Naive thymus-derived CD8-positive, alpha-beta T cell (primary cell): ENCODE measurements around the gene PRKAG1. TPM values are rescaled to one million over a fixed set of nuclear protein-coding genes. Genes with fewer than 3 reads are reported as not detected.

Experiments
- ATAC-seq, 2 donors: fragments of 150-1000 bp; cut with Tn5 transposase in 1 of 2; sonication (Bioruptor Pico), chemical (Tn5 transposase) in 1 of 2; 1 replicate in 1 of 2; 2 replicates in 1 of 2; pipeline ENCODE4 v1.10.0; 2021; ENCODE audit warnings: mild to moderate bottlenecking in 2 of 2, moderate library complexity in 2 of 2
- POLR2A ChIA-PET: fragments of 350-600 bp; sonication (Branson Sonifier 250); formaldehyde crosslinking; loops from one replicate; lab custom pipeline; 2021; ENCODE audit warnings: antibody characterized with exemption; lab: Charles Lee
- DNase-seq, 10 donors: peaks; one replicate each; pipeline versions ENCODE4 v3.0.0 to v3.0.0-alpha.2; 2020 to 2022
- H3K27ac Mint-ChIP-seq, 10 donors: one replicate each; pipeline ENCODE4 v1.8.0; 2020 to 2022; ENCODE audit warnings: mild to moderate bottlenecking in 10 of 10, mixed read lengths in 10 of 10, moderate library complexity in 4 of 10, inconsistent platforms in 1 of 10
- H3K27me3 Mint-ChIP-seq, 5 donors: one replicate each; pipeline ENCODE4 v1.8.0; 2021 to 2022; ENCODE audit warnings: mixed read lengths in 5 of 5
- H3K36me3 Mint-ChIP-seq, 3 donors: one replicate each; pipeline ENCODE4 v1.8.0; 2020 to 2022; ENCODE audit warnings: mixed read lengths in 3 of 3, mild to moderate bottlenecking in 2 of 3, inconsistent platforms in 1 of 3
- H3K4me1 Mint-ChIP-seq, 4 donors: one replicate each; pipeline ENCODE4 v1.8.0; 2021 to 2022; ENCODE audit warnings: mixed read lengths in 4 of 4
- H3K4me3 Mint-ChIP-seq, 10 donors: one replicate each; pipeline ENCODE4 v1.8.0; 2020 to 2022; ENCODE audit warnings: mild to moderate bottlenecking in 10 of 10, mixed read lengths in 10 of 10, moderate library complexity in 6 of 10, inconsistent platforms in 1 of 10
- H3K9me3 Mint-ChIP-seq, 9 donors: one replicate each; pipeline ENCODE4 v1.8.0; 2020 to 2022; ENCODE audit warnings: mixed read lengths in 9 of 9, mild to moderate bottlenecking in 3 of 9, inconsistent platforms in 1 of 9, moderate library complexity in 1 of 9
- polyA plus RNA-seq, 3 donors: library from polyadenylated mRNA; unstranded; fragments of 300-500 nt; fragmentation: Illumina TruSeq; gene quantifications; one replicate each; pipeline ENCODE4 v1.2.3, GENCODE V29; 2021
- total RNA-seq, 8 experiments: library from RNA in 2 of 8; stranded (reverse) in 2 of 8; gene quantifications; one replicate each; pipeline ENCODE4 v1.2.3 and lab custom pipeline; 2021 to 2026

PRKAG1 gene
- total and polyA plus RNA-seq, 5 experiments from 2014 or later = 29.2 to 49.5 (median 39.5) TPM

DNA sequence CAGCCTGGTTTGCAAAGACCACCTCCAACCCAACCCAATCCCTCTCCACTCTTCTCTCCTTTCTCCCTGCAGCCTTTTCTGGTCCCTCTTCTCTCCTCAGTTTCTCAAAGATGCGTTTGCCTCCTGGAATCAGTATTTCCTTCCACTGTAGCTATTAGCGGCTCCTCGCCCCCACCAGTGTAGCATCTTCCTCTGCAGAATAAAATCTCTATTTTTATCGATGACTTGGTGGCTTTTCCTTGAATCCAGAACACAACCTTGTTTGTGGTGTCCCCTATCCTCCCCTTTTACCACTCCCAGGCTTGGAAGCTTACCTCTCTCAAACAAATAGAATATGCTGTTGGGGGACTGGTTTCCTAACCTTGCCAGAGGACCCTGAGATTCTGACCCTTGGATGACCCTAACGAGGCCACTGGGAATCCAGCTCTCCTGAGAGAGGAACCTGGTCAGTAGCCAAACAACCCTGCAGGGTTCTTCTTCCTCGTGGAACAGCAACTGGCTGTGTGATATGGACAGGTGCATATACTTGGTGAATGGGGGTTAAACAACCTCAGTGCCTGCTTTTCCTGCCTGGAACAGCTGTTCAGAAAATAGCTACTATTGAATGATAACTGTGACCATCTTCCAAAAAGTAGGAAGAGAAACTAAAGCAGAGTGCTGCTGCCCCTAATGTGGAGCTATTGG is 36.0 kb downstream of the PRKAG1 start:
- Mint-ChIP-seq H3K27ac (peak overlapping the region in 6 of 10 donors; percentile 0 to 84 (median 61)), H3K27me3 (peaks cover 3 to 17% (median 4%) of the 10 kb centered on the region in 5 donors)
- no peak for ATAC-seq

DNA sequence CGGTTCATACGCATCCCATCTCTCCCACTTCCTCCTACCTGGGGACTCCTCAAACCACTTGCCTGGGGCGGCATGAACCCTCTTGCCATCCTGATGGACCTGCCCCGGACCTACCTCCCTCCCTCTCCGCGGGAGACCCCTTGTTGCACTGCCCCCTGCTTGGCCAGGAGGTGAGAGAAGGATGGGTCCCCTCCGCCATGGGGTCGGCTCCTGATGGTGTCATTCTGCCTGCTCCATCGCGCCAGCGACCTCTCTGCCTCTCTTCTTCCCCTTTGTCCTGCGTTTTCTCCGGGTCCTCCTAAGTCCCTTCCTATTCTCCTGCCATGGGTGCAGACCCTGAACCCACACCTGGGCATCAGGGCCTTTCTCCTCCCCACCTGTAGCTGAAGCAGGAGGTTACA is 36.8 kb downstream of the PRKAG1 start:
- Mint-ChIP-seq H3K27ac (peak overlapping the region; percentile 21 to 93 (median 82)), H3K4me3 (peak overlapping the region; percentile 76 to 93 (median 89)), H3K36me3 (peaks cover 0 to 2% (median 0%) of the 10 kb centered on the region in 3 donors), H3K27me3 (peaks cover 4 to 21% (median 8%) of the 10 kb centered on the region in 5 donors), H3K4me1 (peaks cover 32 to 54% (median 46%) of the 10 kb centered on the region in 4 donors), H3K9me3 (no peaks in the 10 kb centered on the region)
- DNase-seq = no peak
- POLR2A ChIA-PET = interaction anchor here (0.6 to 6.7 kb wide), 6 partner anchors 15 to 129 kb away, joined by 3 to 47 read pairs (median 6); partner anchors contain the start of genes DDN, DDX23, FKBP11 and PRKAG1
- ATAC-seq = no peak

More for the DNA sequence above, 36.0 kb downstream of the PRKAG1 start:
- DNase-seq = no peak
- POLR2A ChIA-PET = interaction anchor here (0.5 to 6.7 kb wide), 4 partner anchors 14 to 61 kb away, joined by 4 to 47 read pairs (median 6); partner anchors contain the start of genes DDN and FKBP11
- Mint-ChIP-seq H3K36me3 (peaks cover 0 to 2% (median 0%) of the 10 kb centered on the region in 3 donors), H3K4me1 (peaks cover 31 to 49% (median 41%) of the 10 kb centered on the region in 4 donors), H3K9me3 (no peaks in the 10 kb centered on the region), H3K4me3 (peak overlapping the region in 9 of 10 donors; percentile 76 to 93 (median 89))

DNA sequence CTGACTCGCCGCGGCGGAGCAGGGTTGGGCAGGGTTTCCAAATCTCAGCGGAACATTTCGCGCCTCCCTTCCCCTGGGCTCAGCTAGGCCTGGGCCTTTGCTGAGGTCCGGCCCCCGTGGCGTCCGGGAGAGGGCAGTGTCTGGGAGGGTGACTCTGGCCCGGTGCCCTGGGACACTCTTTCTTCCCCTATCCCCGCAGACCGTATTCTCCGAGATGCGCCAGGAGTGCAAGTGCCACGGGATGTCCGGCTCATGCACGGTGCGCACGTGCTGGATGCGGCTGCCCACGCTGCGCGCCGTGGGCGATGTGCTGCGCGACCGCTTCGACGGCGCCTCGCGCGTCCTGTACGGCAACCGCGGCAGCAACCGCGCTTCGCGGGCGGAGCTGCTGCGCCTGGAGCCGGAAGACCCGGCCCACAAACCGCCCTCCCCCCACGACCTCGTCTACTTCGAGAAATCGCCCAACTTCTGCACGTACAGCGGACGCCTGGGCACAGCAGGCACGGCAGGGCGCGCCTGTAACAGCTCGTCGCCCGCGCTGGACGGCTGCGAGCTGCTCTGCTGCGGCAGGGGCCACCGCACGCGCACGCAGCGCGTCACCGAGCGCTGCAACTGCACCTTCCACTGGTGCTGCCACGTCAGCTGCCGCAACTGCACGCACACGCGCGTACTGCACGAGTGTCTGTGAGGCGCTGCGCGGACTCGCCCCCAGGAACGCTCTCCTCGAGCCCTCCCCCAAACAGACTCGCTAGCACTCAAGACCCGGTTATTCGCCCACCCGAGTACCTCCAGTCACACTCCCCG is 37.4 kb downstream of the PRKAG1 start:
- H3K36me3 Mint-ChIP-seq = peaks cover 0 to 2% (median 0%) of the 10 kb centered on the region in 3 donors
- H3K9me3 Mint-ChIP-seq = no peaks in the 10 kb centered on the region
- DNase-seq (peak in 9 of 10 donors; percentile 16 to 74 (median 60)), ATAC-seq (peak; percentile 44 to 56)
- POLR2A ChIA-PET = interaction anchor here (0.6 to 6.7 kb wide), 13 partner anchors 11 to 208 kb away, joined by 3 to 47 read pairs (median 5); partner anchors contain the start of genes DDN, DDX23, FKBP11 and LMBR1L
- peak overlapping the region; percentile 77 to 93 (median 90) for H3K4me3 Mint-ChIP-seq
- H3K4me1 Mint-ChIP-seq = peaks cover 32 to 54% (median 46%) of the 10 kb centered on the region in 4 donors
- peak overlapping the region; percentile 41 to 93 (median 86) for H3K27ac Mint-ChIP-seq
- H3K27me3 Mint-ChIP-seq = peaks cover 2 to 21% (median 8%) of the 10 kb centered on the region in 5 donors

GRCh38 chr12:48980389-48980952 is 38.1 kb downstream of the PRKAG1 start:
- H3K27me3 Mint-ChIP-seq = peaks cover 2 to 21% (median 8%) of the 10 kb centered on the region in 5 donors
- H3K9me3 Mint-ChIP-seq = no peaks in the 10 kb centered on the region
- POLR2A ChIA-PET = interaction anchor here (0.6 to 6.7 kb wide), 16 partner anchors 11 to 208 kb away, joined by 3 to 47 read pairs (median 5); partner anchors contain the start of genes ARF3, DDN, DDX23 and FKBP11
- H3K4me3 Mint-ChIP-seq = peak overlapping the region; percentile 77 to 93 (median 90)
- peak overlapping the region; percentile 41 to 93 (median 86) for H3K27ac Mint-ChIP-seq
- DNase-seq (peak in 2 of 10 donors; percentile 35 to 41), ATAC-seq (peak; percentile 15 to 27)
- H3K36me3 Mint-ChIP-seq = peaks cover 0 to 2% (median 0%) of the 10 kb centered on the region in 3 donors
- peaks cover 32 to 54% (median 47%) of the 10 kb centered on the region in 4 donors for H3K4me1 Mint-ChIP-seq

GRCh38 chr12:48979602-48980388 is 38.8 kb downstream of the PRKAG1 start:
- ATAC-seq (peak; percentile 40 to 43), DNase-seq (peak in 7 of 10 donors; percentile 36 to 71 (median 58))
- peaks cover 2 to 20% (median 11%) of the 10 kb centered on the region in 5 donors for H3K27me3 Mint-ChIP-seq
- H3K4me3 Mint-ChIP-seq = peak overlapping the region; percentile 77 to 93 (median 90)
- POLR2A ChIA-PET = interaction anchor here (0.7 to 6.7 kb wide), 16 partner anchors 8 to 209 kb away, joined by 3 to 47 read pairs (median 4); partner anchors contain the start of genes ARF3, DDN, DDX23 and FKBP11
- H3K36me3 Mint-ChIP-seq = peaks cover 0 to 2% (median 0%) of the 10 kb centered on the region in 3 donors
- no peaks in the 10 kb centered on the region for H3K9me3 Mint-ChIP-seq
- peak overlapping the region; percentile 53 to 93 (median 86) for H3K27ac Mint-ChIP-seq
- peaks cover 32 to 54% (median 47%) of the 10 kb centered on the region in 4 donors for H3K4me1 Mint-ChIP-seq

- Mint-ChIP-seq H3K27ac (peak overlapping the region; percentile 53 to 93 (median 82)), H3K4me3 (peak overlapping the region; percentile 77 to 93 (median 90)), H3K27me3 (peaks cover 5 to 25% (median 16%) of the 10 kb centered on the region in 5 donors), H3K9me3 (no peaks in the 10 kb centered on the region), H3K36me3 (peaks cover 0 to 2% (median 0%) of the 10 kb centered on the region in 3 donors), H3K4me1 (peaks cover 32 to 54% (median 47%) of the 10 kb centered on the region in 4 donors)
- ATAC-seq (peak; percentile 10 to 18), DNase-seq (no peak)
- POLR2A ChIA-PET = interaction anchor here (0.7 to 6.7 kb wide), 13 partner anchors 9 to 126 kb away, joined by 3 to 47 read pairs (median 6); partner anchors contain the start of genes ARF3, DDN, DDX23 and FKBP11
Measured at GRCh38 chr12:48978741-48979601, 39.6 kb downstream of the PRKAG1 start.

- peaks cover 5 to 31% (median 22%) of the 10 kb centered on the region in 5 donors for H3K27me3 Mint-ChIP-seq
- ATAC-seq (peak in 1 of 2 donors; percentile 6), DNase-seq (peak in 1 of 10 donors; percentile 50)
- peaks cover 0 to 2% (median 0%) of the 10 kb centered on the region in 3 donors for H3K36me3 Mint-ChIP-seq
- POLR2A ChIA-PET = interaction anchor here (0.9 to 6.7 kb wide), 5 partner anchors 9 to 53 kb away, joined by 3 to 47 read pairs (median 18); partner anchors contain the start of genes ARF3, DDN, FKBP11 and WNT10B
- no peaks in the 10 kb centered on the region for H3K9me3 Mint-ChIP-seq
- peak within 1 kb of the TSS; percentile 77 to 93 (median 90) for H3K4me3 Mint-ChIP-seq
- H3K4me1 Mint-ChIP-seq = peaks cover 32 to 54% (median 48%) of the 10 kb centered on the region in 4 donors
- H3K27ac Mint-ChIP-seq = peak within 1 kb of the TSS; percentile 53 to 95 (median 84)
Measured at GRCh38 chr12:48978291-48978740, 40.3 kb downstream of the PRKAG1 start, which contains the start of gene WNT1. Gene WNT1 (plus strand): TSS chr12:48978322. CDS start chr12:48978651, 329 bp downstream.

DNA sequence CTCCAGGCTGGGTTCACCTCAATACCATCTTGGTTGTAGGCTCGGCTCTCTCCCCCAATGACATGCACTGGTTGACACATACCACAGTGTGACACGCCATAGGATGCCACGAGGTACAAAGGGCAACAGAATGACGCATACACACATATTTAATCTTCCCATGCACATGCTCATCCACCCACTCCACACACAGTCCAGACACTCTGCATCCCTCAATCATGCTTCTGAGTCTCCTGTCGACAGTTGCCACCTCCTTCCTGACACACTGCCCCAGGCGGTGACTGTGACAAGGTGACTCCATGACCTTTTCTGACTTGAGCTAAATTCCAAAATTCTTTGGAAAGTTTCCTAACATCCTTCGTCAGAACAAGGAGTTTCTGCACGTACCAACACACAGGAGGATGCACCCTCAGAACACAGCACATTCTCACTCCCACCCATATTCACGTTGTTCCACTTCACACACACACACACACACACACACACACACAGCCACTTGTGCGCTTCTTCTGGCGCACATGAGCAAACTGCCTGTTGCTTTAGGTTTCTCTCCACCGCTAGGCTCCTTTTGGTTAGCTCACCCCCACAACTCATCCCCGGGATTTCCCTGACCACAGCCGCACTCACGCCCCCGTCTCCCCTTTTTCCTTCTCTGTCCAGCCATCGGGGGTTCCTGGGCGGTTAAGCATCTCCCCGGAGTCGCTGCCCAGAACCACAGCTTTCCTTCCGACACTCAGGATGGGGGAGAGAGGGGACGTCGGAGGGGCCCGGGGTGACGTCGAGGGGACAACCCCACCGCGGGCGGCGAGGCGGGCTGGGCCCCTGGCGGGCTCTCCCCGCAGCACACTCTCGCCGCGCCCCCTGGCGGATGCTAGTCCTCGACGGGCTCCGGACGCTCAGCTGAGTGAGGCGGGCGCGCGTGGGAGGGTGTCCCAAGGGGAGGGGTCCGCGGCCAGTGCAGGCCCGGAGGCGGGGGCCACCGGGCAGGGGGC is 41.0 kb downstream of the PRKAG1 start:
- Mint-ChIP-seq H3K27ac (peak overlapping the region; percentile 22 to 95 (median 69)), H3K36me3 (peaks cover 0 to 2% (median 0%) of the 10 kb centered on the region in 3 donors), H3K9me3 (no peaks in the 10 kb centered on the region), H3K4me1 (peaks cover 32 to 53% (median 50%) of the 10 kb centered on the region in 4 donors), H3K4me3 (peak overlapping the region; percentile 33 to 82 (median 64)), H3K27me3 (peaks cover 7 to 39% (median 30%) of the 10 kb centered on the region in 5 donors)
- peak; percentile 76 to 88 (median 78) for DNase-seq
- POLR2A ChIA-PET = interaction anchor here (0.8 to 6.7 kb wide), 7 partner anchors 10 to 83 kb away, joined by 3 to 47 read pairs (median 4); partner anchors contain the start of genes ARF3, DDN and FKBP11
- peak; percentile 52 to 59 for ATAC-seq
